K562 (cell line): ENCODE data around the gene SLC25A1. TPM values are rescaled to one million over a fixed set of nuclear protein-coding genes. Genes with fewer than 3 reads are reported as not detected.

ENCODE experiments used
- ATAC-seq: fragments of 200-7000 bp; cut with Tn5 transposase; 3 replicates; pipeline ENCODE4 v1.9.1; 2020; ENCODE audit warnings: moderate library complexity
- BruUV-seq: library from RNA; stranded (reverse); fragments of 400-500 nt; replicated peaks from 2 replicates; lab custom pipeline; 2021; lab: Mats Ljungman, UMichigan
- CTCF ChIA-PET: fragments of 300-600 bp; formaldehyde crosslinking; extraction: SDS; loops from one replicate; lab custom pipeline; 2021; ENCODE audit warnings: low intra/inter-chr PET ratio; lab: Yijun Ruan, JAX
- POLR2A ChIA-PET: fragments of 300-600, 350-650 bp; sonication (Branson Sonifier 250); formaldehyde crosslinking; extraction: SDS; loops from one replicate; lab custom pipeline; 2021; ENCODE audit warnings: antibody characterized with exemption, inconsistent platforms; lab: Yijun Ruan, JAX
- DNase-seq, 4 experiments: peaks; one replicate each; pipeline versions ENCODE4 v3.0.0 to v3.0.0-alpha.2; 2011 to 2018; ENCODE audit warnings: low spot score in 3 of 4, mixed read lengths in 3 of 4; ENCODE audit errors: extremely low read depth in 1 of 4
- FAIRE-seq: peaks from 2 replicates; lab custom pipeline; 2011; peaks lifted over from hg19 to GRCh38; lab: Jason Lieb, UNC
- H2AFZ ChIP-seq: 2 replicates; pipeline ENCODE4 v1.6.0; 2011; ENCODE audit warnings: low read depth, low read length, control low read depth, inconsistent platforms
- H3K27ac ChIP-seq: fragments of 200-600 bp; 3 replicates; pipeline ENCODE4 v1.8.0; 2011; ENCODE audit warnings: low read depth, mild to moderate bottlenecking, control low read depth, inconsistent platforms, low read length, moderate library complexity, mixed read lengths; ENCODE audit errors: extremely low read depth
- H3K27me3 ChIP-seq, 2 experiments: fragments of 300-600 bp in 1 of 2; 2 replicates in 1 of 2; 3 replicates in 1 of 2; pipeline versions ENCODE4 v1.6.0 to v1.8.0; 2011; ENCODE audit warnings: inconsistent platforms in 2 of 2, low read length in 2 of 2, mild to moderate bottlenecking in 1 of 2, mixed read lengths in 1 of 2, moderate library complexity in 1 of 2; ENCODE audit not compliant: control insufficient read depth in 2 of 2, insufficient read depth in 2 of 2
- H3K36me3 ChIP-seq: fragments of 300-600 bp; 3 replicates; pipeline ENCODE4 v1.8.0; 2011; ENCODE audit warnings: mild to moderate bottlenecking, low read length, inconsistent platforms; ENCODE audit not compliant: control insufficient read depth, insufficient read depth
- H3K4me1 ChIP-seq, 2 experiments: fragments of 200-600 bp in 1 of 2; replicated peaks in 1 of 2; 2 replicates in 1 of 2; 3 replicates in 1 of 2; pipeline versions ENCODE4 v1.5.1 to v1.8.0; 2011; ENCODE audit warnings: inconsistent platforms in 2 of 2, low read length in 2 of 2, mild to moderate bottlenecking in 1 of 2, mixed read lengths in 1 of 2, moderate library complexity in 1 of 2; ENCODE audit not compliant: control insufficient read depth in 2 of 2, insufficient read depth in 2 of 2
- H3K4me2 ChIP-seq: 2 replicates; pipeline ENCODE4 v1.6.1; 2011; ENCODE audit warnings: low read length, control low read depth, inconsistent platforms, mixed read lengths; ENCODE audit not compliant: insufficient read depth
- H3K4me3 ChIP-seq: fragments of 200-600 bp; sonication (generic), shearing (Covaris generic); 2 replicates; pipeline ENCODE4 v1.5.1; 2016; ENCODE audit warnings: control low read depth, inconsistent platforms
- H3K79me2 ChIP-seq: fragments of 200-600 bp; 3 replicates; pipeline ENCODE4 v1.8.0; 2011; ENCODE audit warnings: low read length, inconsistent platforms; ENCODE audit not compliant: control insufficient read depth, insufficient read depth
- H3K9ac ChIP-seq, 2 experiments: 2 replicates each; pipeline versions ENCODE4 v1.6.0 to v1.6.1; 2011; ENCODE audit warnings: low read depth in 2 of 2, low read length in 2 of 2, control low read depth in 1 of 2, inconsistent platforms in 1 of 2, mild to moderate bottlenecking in 1 of 2, mixed read lengths in 1 of 2; ENCODE audit not compliant: insufficient read depth in 1 of 2
- H3K9me1 ChIP-seq: one replicate; pipeline ENCODE4 v1.6.0; 2011; ENCODE audit warnings: inconsistent platforms, mild to moderate bottlenecking, low read length, moderate library complexity; ENCODE audit not compliant: control insufficient read depth, insufficient read depth
- H3K9me3 ChIP-seq: replicated peaks from 2 replicates; pipeline ENCODE4 v1.5.1; 2011; ENCODE audit warnings: low read depth, low read length, inconsistent platforms; ENCODE audit not compliant: control insufficient read depth, insufficient read depth
- H4K20me1 ChIP-seq: replicated peaks from 2 replicates; pipeline ENCODE4 v1.6.1; 2011; ENCODE audit warnings: low read length, inconsistent platforms, mixed read lengths; ENCODE audit not compliant: control insufficient read depth, insufficient read depth
- BRD4 ChIP-seq: fragments of 200-600 bp; sonication (generic); IDR thresholded peaks from 2 replicates; pipeline ENCODE4 v1.6.1; 2017; ENCODE audit warnings: inconsistent platforms
- E2F4 ChIP-seq: sonication (generic); formaldehyde crosslinking; IDR thresholded peaks from 2 replicates; pipeline ENCODE4 v1.8.0; 2022; ENCODE audit warnings: mild to moderate bottlenecking, low read depth, missing genetic modification reagents
- PHF20 ChIP-seq: fragments of 450-650 bp; IDR thresholded peaks from 2 replicates; pipeline ENCODE4 v1.6.1; 2018; ENCODE audit not compliant: partially characterized antibody
- POLR2G ChIP-seq: fragments of 200-400 bp; formaldehyde crosslinking; IDR thresholded peaks from 2 replicates; pipeline ENCODE4 v1.6.1; 2017; ENCODE audit warnings: low read depth, mild to moderate bottlenecking, antibody characterized with exemption, low read length, moderate library complexity
- RBFOX2 ChIP-seq: fragments of 200-400 bp; formaldehyde crosslinking; IDR thresholded peaks from 2 replicates; pipeline ENCODE4 v1.6.1; 2017; ENCODE audit warnings: low read depth, mild to moderate bottlenecking, low read length, moderate library complexity
- WGBS: fragments of 100-300 bp; shearing (Covaris generic); methylation state at CpG from one replicate; pipeline ENCODE4 v1.1.6; 2016; ENCODE audit warnings: low coverage, mixed read lengths; ENCODE audit not compliant: insufficient coverage; ENCODE audit errors: missing lambda C conversion rate; 5-methylcytosine and 5-hydroxymethylcytosine counted together
- in situ Hi-C: fragments of 300-500 bp; cut with MboI; formaldehyde crosslinking; loops from 4 replicates; pipeline ENCODE4 v1.15.0; 2018; ENCODE audit warnings: inconsistent platforms, mixed read lengths
- intact Hi-C: fragments of 100-400 bp; cut with micrococcal nuclease; formaldehyde crosslinking; loops from 2 replicates; pipeline ENCODE4 v1.14.2; 2022
- polyA plus RNA-seq, 8 experiments: library from polyadenylated mRNA; depleted of rRNA in 4 of 8; stranded (reverse) in 5 of 8; unstranded in 3 of 8; fragments of >200 nt; fragmentation: Nextera tagmentation in 2 of 8; fragmentation: Illumina TruSeq in 1 of 8; extraction: Ambion mirVana in 2 of 8; extraction: Trizol in 1 of 8; gene quantifications; 2 replicates each; pipeline versions ENCODE4 v1.2.1 to v1.2.3, GENCODE V29; 2011 to 2014; ENCODE audit warnings: inconsistent platforms in 1 of 8, missing spikeins in 1 of 8
- total RNA-seq, 7 experiments: library from RNA; depleted of rRNA in 6 of 7; stranded (reverse); fragments of >200 nt in 6 of 7; fragmentation: Illumina TruSeq in 2 of 7; extraction: Trizol in 2 of 7; gene quantifications; 2 replicates each; pipeline versions ENCODE4 v1.2.1 to v1.2.3, GENCODE V29; 2011 to 2021; ENCODE audit warnings: low replicate concordance in 1 of 7

SLC25A1 gene
- total and polyA plus RNA-seq, 9 of the 15 experiments (the other 6 are each of a cell fraction or from before 2014, with no cell fraction given), result 11.0 to 408 (median 110) TPM

GRCh38 chr22:19139001-19139356 is 39.6 kb downstream of the SLC25A1 start:
- H4K20me1 ChIP-seq, result no peaks in the 10 kb centered on the region
- in situ Hi-C loops, result no loop called here
- ChIA-PET CTCF (no interaction called here), POLR2A (interaction anchor here (0.6 to 3.4 kb wide), 7 partner anchors 11 to 574 kb away, joined by 3 to 17 read pairs (median 4); partner anchors contain the start of gene DGCR2)
- H3K79me2 ChIP-seq, result peaks cover 10% of the 10 kb centered on the region
- H3K27ac ChIP-seq, result no peak overlapping the region
- ATAC-seq (no peak), DNase-seq (no peak), FAIRE-seq (no peak)
- intact Hi-C loops, result loop anchor here (10.0 kb wide), 1 partner anchor 64 kb away; no protein-coding TSS in a partner anchor
- no peak overlapping the region for H2AFZ ChIP-seq
- H3K4me1 ChIP-seq, result peaks cover 4 to 32% of the 10 kb centered on the region in 2 experiments; a peak in 4 of 5 replicates
- peaks cover 85% of the 10 kb centered on the region for H3K36me3 ChIP-seq
- no peak overlapping the region for H3K4me3 ChIP-seq
- H3K9me1 ChIP-seq, result peaks cover 8% of the 10 kb centered on the region
- 91% methylated on average over 9 of the region's 9 CpGs for WGBS
- BruUV-seq, result no TSS peak
- peak overlapping the region in 1 of 2 experiments; percentile 12; a peak in 1 of 4 replicates for H3K9ac ChIP-seq
- no peaks in the 10 kb centered on the region for H3K27me3 ChIP-seq
- TF ChIP-seq E2F4 (CRISPR knock-in tag), result 0 out of 2 replicates have a peak, but pooled peaks have one; percentile 44
- TF ChIP-seq POLR2G, result peak; percentile 63; the same call in 1 of the 2 replicates
- no peak for TF ChIP-seq BRD4
- TF ChIP-seq PHF20, result no peak
- TF ChIP-seq RBFOX2, result peak; percentile 37
- no peaks in the 10 kb centered on the region for H3K9me3 ChIP-seq
- no peak overlapping the region for H3K4me2 ChIP-seq
